Esophagus squamous epithelium (tissue), 4 donors: ENCODE data around the gene SGK1.
"Not testable (repeated sequence)": the region's sequence is repeated elsewhere in the genome, so short reads cannot be mapped to it uniquely, and the experiment has no call there.

ENCODE experiments used
- CTCF ChIP-seq, 6 experiments: fragments of 450-650 bp in 4 of 6; fragments of 200-600 bp in 2 of 6; sonication (generic) in 2 of 6; IDR thresholded peaks; one replicate each; pipeline ENCODE4 v1.5.1; 2016 to 2019; ENCODE audit warnings: antibody characterized with exemption in 6 of 6, mild to moderate bottlenecking in 4 of 6, moderate library complexity in 4 of 6
- POLR2A ChIP-seq, 4 donors: fragments of 450-650 bp; IDR thresholded peaks; one replicate each; pipeline ENCODE4 v1.6.1; 2017; ENCODE audit warnings: antibody characterized with exemption in 4 of 4, mild to moderate bottlenecking in 4 of 4, moderate library complexity in 3 of 4

- TF ChIP-seq CTCF, POLR2A (IDR thresholded peaks at IDR 0.05): not testable (repeated sequence)
Measured at GRCh38 chr6:134235334-134235733, 82.6 kb downstream of the SGK1 start.
